ENCODE results near the gene WDR7.
A peak's percentile ranks its signal among the peaks of the same experiment; 100 is the strongest.
"Not testable (repeated sequence)": the region's sequence is repeated elsewhere in the genome, so short reads cannot be mapped to it uniquely, and the experiment has no call there.

Gene WDR7

GRCh38 chr18:56652802-56653201 lies 1.6 kb downstream of the WDR7 start:
- peak overlapping the region; percentile 79 for H3K4me2 ChIP-seq (ENCODE audit: low read length)
- peak overlapping the region; percentile 45 for H3K27ac ChIP-seq (ENCODE audit: low read depth, low read length, poor library complexity, severe bottlenecking)
- peaks cover 26% of the 10 kb centered on the region for H3K4me1 ChIP-seq (ENCODE audit: insufficient read depth, low read length, severe bottlenecking)
- peak overlapping the region; percentile 90 for H3K9ac ChIP-seq (ENCODE audit: low read length)
- H4K20me1 ChIP-seq (ENCODE audit: insufficient read depth, low read length) = no peaks in the 10 kb centered on the region
- H3K4me3 ChIP-seq (ENCODE audit: low read depth, low read length, poor library complexity, severe bottlenecking) = peak overlapping the region; percentile 95
- H3F3A ChIP-seq (ENCODE audit: insufficient read depth, low read length) = no peaks in the 10 kb centered on the region
- peaks cover 51% of the 10 kb centered on the region for H3K79me2 ChIP-seq (ENCODE audit: insufficient read depth, low read length)
- peaks cover 5% of the 10 kb centered on the region; the same call in 1 of the 2 replicates for H3K36me3 ChIP-seq (ENCODE audit: insufficient read depth, low read length)
- H2AFZ ChIP-seq (ENCODE audit: low read length) = no peak overlapping the region
- no peaks in the 10 kb centered on the region for H3K27me3 ChIP-seq (ENCODE audit: insufficient read depth, low read length)
- no peaks in the 10 kb centered on the region for H3K9me3 ChIP-seq (ENCODE audit: low read length)
- no peaks in the 10 kb centered on the region for H3K9me2 ChIP-seq (ENCODE audit: low read depth, low read length)
- TF ChIP-seq EZH2 (IDR thresholded peaks at IDR 0.05; ENCODE audit: borderline replicate concordance, low read length) = no peak
- TF ChIP-seq CTCF (IDR thresholded peaks at IDR 0.05; ENCODE audit: low read length) = no peak

- Histone ChIP-seq H3K4me1 (ENCODE audit: insufficient read depth, low read length, severe bottlenecking) (peaks cover 26% of the 10 kb centered on the region), H3K36me3 (ENCODE audit: insufficient read depth, low read length) (peaks cover 13% of the 10 kb centered on the region), H3K79me2 (ENCODE audit: insufficient read depth, low read length) (peaks cover 51% of the 10 kb centered on the region)
- not testable (repeated sequence) for H3K9me3 ChIP-seq (ENCODE audit: low read length); H3K27me3 ChIP-seq (ENCODE audit: insufficient read depth, low read length); H3K4me2 ChIP-seq (ENCODE audit: low read length); H3K9me2 ChIP-seq (ENCODE audit: low read depth, low read length); H3K9ac ChIP-seq (ENCODE audit: low read length); H3F3A ChIP-seq (ENCODE audit: insufficient read depth, low read length); H3K27ac ChIP-seq (ENCODE audit: low read depth, low read length, poor library complexity, severe bottlenecking); H2AFZ ChIP-seq (ENCODE audit: low read length); H3K4me3 ChIP-seq (ENCODE audit: low read depth, low read length, poor library complexity, severe bottlenecking); H4K20me1 ChIP-seq (ENCODE audit: insufficient read depth, low read length)
These were observed 3.1 kb downstream of the WDR7 start for GRCh38 chr18:56654280-56654679.

- TF ChIP-seq EZH2 (IDR thresholded peaks at IDR 0.05; ENCODE audit: borderline replicate concordance, low read length) (no peak), CTCF (IDR thresholded peaks at IDR 0.05; ENCODE audit: low read length) (no peak)
- H3K27ac ChIP-seq (ENCODE audit: low read depth, low read length, poor library complexity, severe bottlenecking) = no peak overlapping the region
- no peak overlapping the region for H3K9ac ChIP-seq (ENCODE audit: low read length)
- no peak overlapping the region for H2AFZ ChIP-seq (ENCODE audit: low read length)
- H3K4me3 ChIP-seq (ENCODE audit: low read depth, low read length, poor library complexity, severe bottlenecking) = no peak overlapping the region
- no peaks in the 10 kb centered on the region for H4K20me1 ChIP-seq (ENCODE audit: insufficient read depth, low read length)
- H3K4me2 ChIP-seq (ENCODE audit: low read length) = no peak overlapping the region
- H3K4me1 ChIP-seq (ENCODE audit: insufficient read depth, low read length, severe bottlenecking) = peaks cover 23% of the 10 kb centered on the region
- H3K9me2 ChIP-seq (ENCODE audit: low read depth, low read length) = no peaks in the 10 kb centered on the region
- H3K27me3 ChIP-seq (ENCODE audit: insufficient read depth, low read length) = no peaks in the 10 kb centered on the region
- H3K36me3 ChIP-seq (ENCODE audit: insufficient read depth, low read length) = peaks cover 15% of the 10 kb centered on the region
- peaks cover 43% of the 10 kb centered on the region for H3K79me2 ChIP-seq (ENCODE audit: insufficient read depth, low read length)
- H3K9me3 ChIP-seq (ENCODE audit: low read length) = no peaks in the 10 kb centered on the region
- no peaks in the 10 kb centered on the region for H3F3A ChIP-seq (ENCODE audit: insufficient read depth, low read length)
These were observed 7.1 kb downstream of the WDR7 start for GRCh38 chr18:56658261-56658660.

- H3K36me3 ChIP-seq (ENCODE audit: insufficient read depth, low read length) = peaks cover 15% of the 10 kb centered on the region
- peaks cover 35% of the 10 kb centered on the region for H3K79me2 ChIP-seq (ENCODE audit: insufficient read depth, low read length)
- no peaks in the 10 kb centered on the region for H3K27me3 ChIP-seq (ENCODE audit: insufficient read depth, low read length)
- TF ChIP-seq CTCF (IDR thresholded peaks at IDR 0.05; ENCODE audit: low read length) (no peak), EZH2 (IDR thresholded peaks at IDR 0.05; ENCODE audit: borderline replicate concordance, low read length) (no peak)
- no peaks in the 10 kb centered on the region for H3K9me2 ChIP-seq (ENCODE audit: low read depth, low read length)
- no peak overlapping the region for H3K9ac ChIP-seq (ENCODE audit: low read length)
- H3K4me1 ChIP-seq (ENCODE audit: insufficient read depth, low read length, severe bottlenecking) = peaks cover 19% of the 10 kb centered on the region
- no peak overlapping the region for H3K4me3 ChIP-seq (ENCODE audit: low read depth, low read length, poor library complexity, severe bottlenecking)
- H4K20me1 ChIP-seq (ENCODE audit: insufficient read depth, low read length) = no peaks in the 10 kb centered on the region
- no peak overlapping the region for H3K4me2 ChIP-seq (ENCODE audit: low read length)
- H3K27ac ChIP-seq (ENCODE audit: low read depth, low read length, poor library complexity, severe bottlenecking) = no peak overlapping the region
- no peaks in the 10 kb centered on the region for H3F3A ChIP-seq (ENCODE audit: insufficient read depth, low read length)
- H3K9me3 ChIP-seq (ENCODE audit: low read length) = no peaks in the 10 kb centered on the region
- no peak overlapping the region for H2AFZ ChIP-seq (ENCODE audit: low read length)
These were observed 8.0 kb downstream of the WDR7 start for GRCh38 chr18:56659111-56659510.

Measured in OCI-LY1 (cell line).